Activated CD8-positive, alpha-beta memory T cell treated with anti-CD3 and anti-CD28 coated beads, Interleukin-2, amount 50 U/mL, for 48 hours (primary cell): ENCODE results near the gene SHKBP1.
"Not testable (repeated sequence)": the region's sequence is repeated elsewhere in the genome, so short reads cannot be mapped to it uniquely, and the experiment has no call there.

Experiments
- DNase-seq: peaks from one replicate; pipeline ENCODE4 v3.0.0-alpha.2; 2020

SHKBP1 gene

DNA sequence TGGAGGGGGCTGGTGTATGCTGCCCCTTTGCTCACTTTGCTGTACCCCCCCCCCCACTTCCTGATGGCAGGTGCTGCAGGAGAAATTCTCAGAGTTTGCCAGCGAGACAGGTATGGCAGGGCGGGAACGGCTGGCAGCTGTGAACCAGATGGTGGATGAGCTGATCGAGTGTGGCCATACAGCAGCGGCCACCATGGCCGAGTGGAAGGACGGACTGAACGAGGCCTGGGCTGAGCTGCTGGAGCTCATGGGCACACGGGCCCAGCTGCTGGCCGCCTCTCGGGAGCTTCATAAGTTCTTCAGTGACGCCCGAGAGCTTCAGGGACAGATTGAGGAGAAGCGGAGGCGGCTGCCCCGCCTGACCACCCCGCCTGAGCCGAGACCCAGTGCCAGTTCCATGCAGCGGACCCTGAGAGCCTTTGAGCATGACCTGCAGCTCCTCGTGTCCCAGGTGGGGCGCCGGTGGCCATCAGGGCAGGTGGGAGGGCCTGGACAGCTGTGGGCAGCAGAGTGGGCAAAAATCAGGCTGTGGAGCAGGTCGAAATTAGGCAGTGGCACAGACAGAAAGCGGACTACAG lies 19.6 kb upstream of the SHKBP1 start:
- DNase-seq: no peak

DNA sequence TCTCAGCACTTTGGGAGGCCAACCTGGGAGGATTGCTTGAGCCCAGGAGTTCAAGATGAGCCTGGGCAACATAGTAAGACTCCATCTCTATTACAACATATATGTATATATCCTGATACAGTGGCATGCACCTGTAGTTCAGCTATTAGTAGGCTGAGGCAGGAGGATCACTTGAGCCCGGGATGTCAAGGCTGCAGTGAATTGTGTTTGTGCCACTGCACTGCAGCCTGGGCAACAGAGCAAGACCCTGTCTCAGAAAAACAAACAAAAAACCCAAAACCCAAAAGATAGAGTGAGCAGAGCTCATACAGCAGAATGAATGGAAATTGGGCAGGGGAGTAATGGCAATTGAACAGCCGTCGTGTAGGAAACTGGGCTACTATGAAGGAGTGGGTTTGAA lies 17.3 kb upstream of the SHKBP1 start:
- DNase-seq: no peak

DNA sequence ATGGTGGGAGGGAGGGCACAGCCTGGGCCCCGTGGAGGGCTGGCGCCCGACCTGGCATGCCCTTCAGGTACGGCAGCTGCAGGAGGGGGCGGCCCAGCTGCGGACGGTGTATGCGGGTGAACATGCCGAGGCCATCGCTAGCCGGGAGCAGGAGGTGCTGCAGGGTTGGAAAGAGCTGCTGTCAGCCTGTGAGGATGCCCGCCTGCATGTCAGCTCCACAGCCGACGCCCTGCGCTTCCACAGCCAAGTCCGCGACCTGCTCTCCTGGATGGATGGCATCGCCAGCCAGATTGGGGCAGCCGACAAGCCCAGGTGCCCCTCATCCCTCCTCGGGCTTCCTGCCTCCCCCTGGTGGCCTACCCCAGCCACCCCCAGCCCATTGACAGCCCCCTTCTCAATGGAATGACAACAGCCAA lies 16.6 kb upstream of the SHKBP1 start:
- DNase-seq: no peak

GRCh38 chr19:40561947-40562346 lies 14.7 kb upstream of the SHKBP1 start:
- DNase-seq: no peak

- DNase-seq: not testable (repeated sequence)
These were observed 12.1 kb upstream of the SHKBP1 start for GRCh38 chr19:40564535-40564934.

DNA sequence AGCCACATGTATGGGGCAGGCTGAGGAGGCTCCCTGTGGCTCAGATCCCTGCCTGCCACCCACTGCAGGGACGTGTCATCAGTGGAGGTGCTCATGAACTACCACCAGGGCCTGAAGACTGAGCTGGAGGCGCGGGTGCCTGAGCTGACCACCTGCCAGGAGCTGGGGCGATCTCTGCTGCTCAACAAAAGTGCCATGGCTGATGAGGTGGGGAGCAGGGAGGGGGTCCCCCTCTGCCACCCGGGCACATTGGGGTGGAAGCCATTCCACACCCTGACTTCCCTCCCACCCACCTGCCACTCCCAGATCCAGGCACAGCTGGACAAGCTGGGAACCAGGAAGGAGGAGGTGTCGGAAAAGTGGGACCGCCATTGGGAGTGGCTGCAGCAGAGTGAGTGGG lies 11.3 kb upstream of the SHKBP1 start:
- no peak for DNase-seq

- no peak for DNase-seq
These were observed 10.7 kb upstream of the SHKBP1 start for GRCh38 chr19:40565910-40566495.

GRCh38 chr19:40567040-40567749 lies 9.5 kb upstream of the SHKBP1 start:
- DNase-seq: no peak

DNA sequence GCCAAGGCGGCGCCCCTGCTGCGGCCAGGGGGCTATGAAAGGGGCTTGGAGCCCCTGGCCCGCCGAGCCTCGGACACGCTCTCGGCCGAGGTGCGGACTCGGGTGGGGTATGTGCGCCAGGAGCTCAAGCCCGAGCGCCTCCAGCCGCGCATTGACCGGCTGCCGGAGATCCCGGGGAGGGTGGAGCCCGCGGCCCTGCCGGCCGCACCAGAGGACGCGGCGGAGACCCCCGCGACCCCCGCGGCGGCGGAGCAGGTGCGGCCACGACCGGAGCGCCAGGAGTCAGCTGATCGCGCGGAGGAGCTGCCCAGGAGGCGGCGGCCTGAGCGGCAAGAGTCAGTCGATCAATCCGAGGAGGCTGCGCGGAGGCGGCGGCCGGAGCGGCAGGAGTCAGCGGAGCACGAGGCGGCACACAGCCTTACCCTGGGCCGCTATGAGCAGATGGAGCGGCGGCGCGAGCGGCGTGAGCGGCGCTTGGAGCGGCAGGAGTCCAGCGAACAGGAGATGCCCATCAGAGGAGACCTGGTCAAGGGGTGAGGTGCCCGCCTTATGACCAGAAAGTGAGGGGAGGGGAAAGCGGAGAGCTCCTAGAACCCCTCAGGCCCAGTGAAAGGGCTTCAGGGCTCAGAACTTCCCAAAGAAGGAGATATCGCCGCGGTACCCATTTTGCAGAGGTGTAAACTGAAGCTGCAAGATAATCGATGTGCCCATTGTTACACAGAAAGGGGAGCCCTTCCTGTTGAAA lies 8.8 kb upstream of the SHKBP1 start:
- no peak for DNase-seq

DNA sequence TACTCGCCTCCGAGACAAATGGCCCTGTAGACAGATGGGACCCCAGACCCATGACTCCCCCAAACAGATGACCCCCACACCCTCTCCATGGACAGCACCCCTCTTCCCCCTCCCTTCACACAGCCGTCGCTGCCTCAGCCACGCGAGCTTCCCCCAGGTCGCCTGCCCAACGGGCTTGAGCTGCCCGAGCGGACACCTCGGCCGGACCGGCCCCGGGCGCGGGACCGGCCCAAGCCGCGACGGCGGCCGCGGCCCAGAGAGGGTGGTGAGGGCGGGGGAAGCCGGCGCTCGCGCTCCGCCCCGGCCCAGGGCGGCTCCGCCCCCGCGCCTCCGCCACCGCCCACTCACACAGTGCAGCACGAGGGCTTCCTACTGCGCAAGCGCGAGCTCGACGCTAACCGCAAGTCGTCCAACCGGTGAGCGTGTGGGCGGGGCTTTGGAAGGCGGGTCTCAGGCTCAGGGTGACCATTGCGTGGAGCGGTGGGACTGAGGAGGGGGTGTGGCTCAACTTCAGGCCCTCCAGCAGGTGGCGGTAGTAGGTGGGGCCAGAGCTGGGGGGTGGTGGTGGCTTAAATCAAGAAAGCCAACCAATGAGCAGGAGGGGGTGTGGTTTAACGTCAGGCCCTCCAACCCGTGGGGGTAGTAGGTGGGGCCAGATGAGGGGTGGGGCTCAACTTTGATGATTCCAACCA lies 6.2 kb upstream of the SHKBP1 start:
- peak; percentile 98 for DNase-seq

DNA sequence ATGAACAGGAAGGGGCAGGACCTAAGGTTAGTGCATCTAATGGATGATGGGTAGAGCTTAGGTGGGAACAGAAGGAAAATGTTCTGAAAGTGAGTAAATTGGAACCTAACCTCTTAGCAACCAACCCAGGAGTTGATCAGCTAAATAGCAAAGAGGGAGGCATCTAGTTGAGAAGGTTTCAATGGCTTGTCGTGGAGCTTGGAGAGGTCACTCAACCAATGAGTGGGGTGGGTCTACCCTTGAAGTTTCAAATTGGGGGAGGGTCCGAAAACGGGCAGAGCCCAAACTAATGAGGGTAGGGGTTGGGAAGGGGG lies 5.7 kb upstream of the SHKBP1 start:
- DNase-seq: no peak

GRCh38 chr19:40571831-40572495 lies 4.7 kb upstream of the SHKBP1 start:
- no peak for DNase-seq

GRCh38 chr19:40575326-40575725 lies 1.3 kb upstream of the SHKBP1 start:
- no peak for DNase-seq

DNA sequence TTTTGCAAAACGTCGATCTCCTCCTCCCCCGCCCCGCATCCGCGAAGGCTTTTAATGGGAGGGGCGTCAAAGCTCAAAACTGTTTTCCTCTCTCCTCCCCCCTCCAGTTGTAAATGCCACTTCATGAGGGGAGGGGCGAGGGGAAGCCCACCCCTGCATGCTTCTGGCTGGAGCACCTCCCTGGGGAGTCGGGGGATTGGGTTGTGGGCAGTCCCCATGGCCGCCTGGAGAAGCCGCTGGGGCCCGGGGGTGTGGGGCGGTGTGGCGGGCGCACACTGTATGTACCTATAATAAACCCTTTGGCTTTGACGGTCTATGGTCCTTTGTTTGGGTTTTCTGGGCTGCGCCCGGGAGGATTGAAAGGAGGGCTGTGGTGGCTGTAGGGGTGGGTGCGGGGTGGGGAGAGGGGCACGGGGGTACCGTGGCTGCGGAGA lies 505 bp upstream of the SHKBP1 start:
- DNase-seq: peak; percentile 72

DNA sequence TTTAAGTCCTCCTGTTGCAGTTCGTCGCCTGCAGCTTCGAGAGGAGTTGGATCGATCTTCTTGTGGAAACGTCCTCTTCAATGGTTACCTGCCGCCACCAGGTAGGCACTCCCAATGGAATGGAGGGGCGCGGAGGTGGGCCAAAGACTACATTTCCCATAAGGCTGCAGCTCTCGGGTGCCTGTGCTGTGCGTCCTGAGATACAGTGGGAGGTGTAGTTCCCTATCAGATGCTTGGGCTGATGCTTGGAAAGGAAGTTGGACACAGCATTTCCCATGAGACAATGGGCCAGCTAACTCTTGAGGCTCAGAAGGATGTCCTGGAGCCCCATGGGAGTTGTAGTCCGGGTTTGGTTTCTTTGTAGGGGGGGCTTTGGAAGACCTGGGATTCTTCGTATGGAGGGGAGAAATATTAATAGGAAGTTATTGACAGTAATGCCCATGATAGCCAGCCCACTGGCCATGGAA lies 1.8 kb downstream of the SHKBP1 start:
- DNase-seq: no peak

- DNase-seq: no peak
These were observed 3.9 kb downstream of the SHKBP1 start for GRCh38 chr19:40580619-40581018.

GRCh38 chr19:40581531-40581930 lies 4.9 kb downstream of the SHKBP1 start:
- no peak for DNase-seq

DNA sequence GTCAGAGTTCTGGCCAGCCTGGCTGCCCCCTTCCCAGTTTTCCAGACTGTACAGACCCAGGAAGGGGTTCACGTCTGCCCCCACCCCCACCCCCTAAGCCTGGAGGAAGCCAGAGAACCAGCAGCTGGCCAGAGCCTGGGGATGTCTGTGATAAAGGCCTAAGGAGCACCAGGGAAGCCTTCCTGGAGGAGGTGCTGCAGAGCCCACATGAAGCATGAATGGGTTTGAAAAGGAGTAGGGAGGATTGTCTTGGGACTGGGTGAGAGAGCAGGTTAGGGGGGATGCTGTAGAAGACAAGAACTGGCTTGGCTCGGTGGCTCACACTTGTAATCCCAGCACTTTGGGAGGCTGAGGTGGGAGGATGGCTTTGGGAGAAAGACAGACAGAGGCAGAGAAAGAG lies 5.8 kb downstream of the SHKBP1 start:
- no peak for DNase-seq

GRCh38 chr19:40583283-40583682 lies 6.6 kb downstream of the SHKBP1 start:
- DNase-seq: no peak

DNA sequence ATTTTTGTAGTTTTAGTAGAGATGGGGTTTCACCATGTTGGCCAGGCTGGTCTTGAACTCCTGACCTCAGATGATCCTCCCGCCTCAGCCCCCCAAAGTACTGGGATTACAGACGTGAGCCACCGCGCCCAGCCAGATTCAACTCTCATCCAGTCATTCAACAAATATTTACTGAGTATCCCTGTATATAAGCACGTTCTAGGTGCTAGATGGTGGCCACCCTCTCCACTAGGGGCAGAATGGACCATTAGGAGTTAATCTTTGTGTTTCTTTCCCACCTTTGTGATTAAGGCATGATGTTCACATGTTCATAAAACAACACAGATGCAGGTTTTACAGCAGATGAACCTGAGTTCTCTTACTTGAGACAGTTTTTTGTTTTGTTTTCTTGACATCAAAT lies 7.3 kb downstream of the SHKBP1 start:
- no peak for DNase-seq

DNA sequence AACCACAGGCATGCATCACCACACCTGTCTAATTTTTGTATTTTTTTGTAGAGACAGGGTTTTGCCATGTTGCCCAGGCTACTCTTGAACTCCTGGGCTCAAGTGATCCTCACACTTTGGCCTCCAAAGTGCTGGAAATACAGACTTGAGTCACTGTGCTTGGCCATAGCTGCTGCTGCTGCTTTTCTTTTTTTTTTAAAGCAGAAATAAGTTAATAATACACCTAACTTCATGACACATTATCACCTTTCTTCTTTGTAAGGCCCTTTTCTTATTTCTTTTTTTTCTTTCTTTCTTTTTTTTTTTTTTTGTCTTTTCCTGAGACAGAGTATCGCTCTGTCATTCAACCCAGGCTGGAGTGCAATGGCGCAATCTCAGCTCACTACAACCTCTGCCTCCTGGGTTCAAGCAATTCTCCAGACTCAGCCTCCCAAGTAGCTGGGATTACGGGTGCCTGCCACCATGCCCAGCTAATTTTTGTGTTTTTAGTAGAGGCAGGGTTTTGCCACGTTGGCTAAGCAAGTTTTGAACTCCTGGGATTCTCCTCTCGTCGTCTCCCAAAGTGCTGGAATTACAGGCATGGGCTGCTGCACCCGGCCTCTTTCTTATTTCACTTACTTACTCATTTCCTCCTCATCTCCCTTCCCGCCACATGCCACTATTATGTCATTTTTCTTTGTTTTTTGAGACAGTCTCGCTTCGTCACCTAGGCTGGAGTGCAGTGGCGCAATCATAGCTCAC lies 8.7 kb downstream of the SHKBP1 start:
- DNase-seq: no peak

DNA sequence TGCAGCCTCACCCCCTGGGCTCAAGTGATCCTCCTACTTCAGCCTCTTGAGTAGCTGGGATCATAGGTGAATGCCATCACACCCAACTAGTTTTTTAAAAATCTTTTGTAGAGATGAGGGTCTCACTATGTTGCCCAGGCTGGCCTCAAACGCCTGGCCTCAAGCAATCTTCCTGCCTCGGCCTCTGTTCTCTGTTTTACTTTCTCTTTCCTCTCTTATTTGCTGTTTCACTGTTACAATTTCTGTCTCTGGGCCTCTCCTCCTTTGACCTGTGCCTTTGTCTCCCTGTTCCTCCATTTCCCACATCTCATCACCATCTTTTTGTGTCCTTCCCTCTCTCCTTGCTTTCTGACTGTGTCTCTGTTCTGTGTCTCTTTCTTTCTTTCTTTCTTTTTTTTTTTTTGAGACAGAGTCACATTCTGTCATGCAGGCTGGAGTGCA lies 9.3 kb downstream of the SHKBP1 start:
- no peak for DNase-seq
